ENCODE measurements around the gene IFIT1B.

GRCh38 chr10:89362929-89363328 is 14.9 kb upstream of the IFIT1B start:
- TF ChIP-seq SP1 (CRISPR knock-in tag; conservative IDR thresholded peaks at IDR 0.05) (no peak), CTCF (IDR thresholded peaks at IDR 0.05) (no peak), MAX (CRISPR knock-in tag; IDR thresholded peaks at IDR 0.05) (no peak), CDX4 (CRISPR knock-in tag; IDR thresholded peaks at IDR 0.05; ENCODE audit: borderline replicate concordance) (no peak), ZNF263 (CRISPR knock-in tag; IDR thresholded peaks at IDR 0.05; ENCODE audit: low read depth) (no peak), ZNF121 (CRISPR knock-in tag; IDR thresholded peaks at IDR 0.05) (no peak), ZNF671 (CRISPR knock-in tag; IDR thresholded peaks at IDR 0.05) (no peak), RELA (CRISPR knock-in tag; IDR thresholded peaks at IDR 0.05; ENCODE audit: borderline replicate concordance) (no peak), NR3C1 (CRISPR knock-in tag; conservative IDR thresholded peaks at IDR 0.05; ENCODE audit: low read depth) (no peak)
- TF ChIP-seq, protein P1, sequence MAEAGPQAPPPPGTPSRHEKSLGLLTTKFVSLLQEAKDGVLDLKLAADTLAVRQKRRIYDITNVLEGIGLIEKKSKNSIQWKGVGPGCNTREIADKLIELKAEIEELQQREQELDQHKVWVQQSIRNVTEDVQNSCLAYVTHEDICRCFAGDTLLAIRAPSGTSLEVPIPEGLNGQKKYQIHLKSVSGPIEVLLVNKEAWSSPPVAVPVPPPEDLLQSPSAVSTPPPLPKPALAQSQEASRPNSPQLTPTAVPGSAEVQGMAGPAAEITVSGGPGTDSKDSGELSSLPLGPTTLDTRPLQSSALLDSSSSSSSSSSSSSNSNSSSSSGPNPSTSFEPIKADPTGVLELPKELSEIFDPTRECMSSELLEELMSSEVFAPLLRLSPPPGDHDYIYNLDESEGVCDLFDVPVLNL (CRISPR knock-in tag; IDR thresholded peaks at IDR 0.05; ENCODE audit: borderline replicate concordance, low read depth), result no peak

Measured in WTC11 (cell line).